H1 (cell line): ENCODE measurements around the gene ZMIZ1. TPM values are rescaled to one million over a fixed set of nuclear protein-coding genes. Genes with fewer than 3 reads are reported as not detected.

ENCODE experiments used
- CHD7 ChIP-seq: fragments of 300-600 bp; sonication (generic); IDR thresholded peaks from 2 replicates; pipeline ENCODE4 v1.7.1; 2012; ENCODE audit warnings: low read length, moderate library complexity, mild to moderate bottlenecking, inconsistent platforms; ENCODE audit not compliant: insufficient replicate concordance
- NANOG ChIP-seq: IDR thresholded peaks from 2 replicates; pipeline ENCODE4 v1.6.1; 2011; ENCODE audit warnings: low read length, low read depth, mild to moderate bottlenecking, inconsistent platforms; ENCODE audit not compliant: insufficient read depth, poor library complexity, severe bottlenecking
- PHF8 ChIP-seq: fragments of 200-600 bp; sonication (generic); conservative IDR thresholded peaks from 2 replicates; pipeline ENCODE4 v1.7.1; 2012; ENCODE audit warnings: low read depth, mild to moderate bottlenecking, inconsistent platforms, low read length, moderate library complexity
- TAF7 ChIP-seq: optimal IDR thresholded peaks from 2 replicates; pipeline ENCODE3; 2011; ENCODE audit warnings: low read depth, mild to moderate bottlenecking, inconsistent platforms, low read length, moderate library complexity, borderline replicate concordance
- polyA plus RNA-seq, 7 experiments: library from polyadenylated mRNA; depleted of rRNA in 3 of 7; stranded (reverse) in 5 of 7; unstranded in 2 of 7; fragments of >200 nt in 5 of 7; fragments of 200-250 nt in 2 of 7; gene quantifications; 1 replicate in 5 of 7; 2 replicates in 1 of 7; 4 replicates in 1 of 7; pipeline versions ENCODE4 v1.2.1 to v1.2.3, GENCODE V29; 2011 to 2013; ENCODE audit warnings: missing spikeins in 2 of 7, mixed read lengths in 2 of 7
- total RNA-seq: library from RNA; stranded (reverse); fragmentation: NEBNext Ultra II Directional; extraction: Animal tissue kit (Norgen Biotek cat#: 25700); gene quantifications from 2 replicates; pipeline ENCODE4 v1.2.1, GENCODE V29; 2021

ZMIZ1 gene
- total and polyA plus RNA-seq, 2 of the 8 experiments (the other 6 are each of a cell fraction or from before 2014, with no cell fraction given), result 8.1 to 28.0 TPM

- TF ChIP-seq CHD7 (no peak), PHF8 (no peak), NANOG (no peak), TAF7 (no peak)
Observed at GRCh38 chr10:79019441-79020014, 49.2 kb upstream of the ZMIZ1 start (continued).
